ENCODE measurements around the gene SLC2A10.

DNA sequence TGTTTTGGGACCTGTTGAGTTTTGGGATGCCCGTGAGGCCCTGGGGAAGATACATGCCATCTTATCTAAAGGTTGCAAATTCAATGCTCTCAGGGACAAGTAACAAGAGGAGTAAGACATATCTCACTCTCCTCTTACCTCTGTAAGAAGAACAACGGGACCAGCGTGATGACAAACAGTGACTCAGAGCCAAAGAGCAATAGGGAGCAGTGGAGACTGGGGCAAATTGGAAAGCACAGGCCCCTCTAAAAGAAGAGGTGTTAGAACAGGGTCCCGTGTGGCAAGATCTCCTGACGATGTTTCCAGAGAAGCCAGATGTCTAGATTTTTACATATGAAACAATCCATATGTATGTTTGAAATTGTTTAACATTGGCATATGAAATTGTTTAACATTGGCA lies 31.8 kb upstream of the SLC2A10 start:
- TF ChIP-seq, protein P1, sequence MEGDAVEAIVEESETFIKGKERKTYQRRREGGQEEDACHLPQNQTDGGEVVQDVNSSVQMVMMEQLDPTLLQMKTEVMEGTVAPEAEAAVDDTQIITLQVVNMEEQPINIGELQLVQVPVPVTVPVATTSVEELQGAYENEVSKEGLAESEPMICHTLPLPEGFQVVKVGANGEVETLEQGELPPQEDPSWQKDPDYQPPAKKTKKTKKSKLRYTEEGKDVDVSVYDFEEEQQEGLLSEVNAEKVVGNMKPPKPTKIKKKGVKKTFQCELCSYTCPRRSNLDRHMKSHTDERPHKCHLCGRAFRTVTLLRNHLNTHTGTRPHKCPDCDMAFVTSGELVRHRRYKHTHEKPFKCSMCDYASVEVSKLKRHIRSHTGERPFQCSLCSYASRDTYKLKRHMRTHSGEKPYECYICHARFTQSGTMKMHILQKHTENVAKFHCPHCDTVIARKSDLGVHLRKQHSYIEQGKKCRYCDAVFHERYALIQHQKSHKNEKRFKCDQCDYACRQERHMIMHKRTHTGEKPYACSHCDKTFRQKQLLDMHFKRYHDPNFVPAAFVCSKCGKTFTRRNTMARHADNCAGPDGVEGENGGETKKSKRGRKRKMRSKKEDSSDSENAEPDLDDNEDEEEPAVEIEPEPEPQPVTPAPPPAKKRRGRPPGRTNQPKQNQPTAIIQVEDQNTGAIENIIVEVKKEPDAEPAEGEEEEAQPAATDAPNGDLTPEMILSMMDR (IDR thresholded peaks at IDR 0.05; ENCODE audit: insufficient read depth, low read length, poor library complexity, severe bottlenecking): no peak
- no peak for TF ChIP-seq EZH2phosphoT487 (conservative IDR thresholded peaks at IDR 0.05; ENCODE audit: low read length)
